HG03460 (cell line): ENCODE data around the gene RUBCN.
"Not testable (repeated sequence)": the region's sequence is repeated elsewhere in the genome, so short reads cannot be mapped to it uniquely, and the experiment has no call there.

Experiments used
- ATAC-seq: cut with Tn5 transposase; IDR thresholded peaks from one replicate; pipeline ENCODE4 v1.9.1; 2021; ENCODE audit not compliant: unreplicated experiment

RUBCN gene

DNA sequence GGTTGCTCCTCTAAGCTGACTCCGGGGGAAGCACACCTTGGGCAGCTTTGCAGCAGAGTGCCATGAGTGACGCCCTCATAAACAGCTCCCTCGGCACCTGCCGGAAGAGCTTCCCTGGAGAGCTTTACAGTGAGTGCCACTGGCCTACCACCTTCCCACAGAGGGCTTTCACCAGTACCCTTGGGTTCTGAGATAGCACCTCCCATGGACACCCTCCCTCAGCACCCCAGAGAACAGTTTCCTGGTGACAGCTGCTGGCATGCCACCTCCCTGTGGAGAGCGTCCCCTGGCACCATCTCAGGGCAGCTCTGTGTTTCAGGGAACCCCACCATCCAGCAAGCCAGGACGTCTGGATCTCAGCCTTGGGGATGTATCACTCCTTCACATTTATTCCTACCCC, 49.1 kb downstream of the RUBCN start:
- no peak for ATAC-seq

DNA sequence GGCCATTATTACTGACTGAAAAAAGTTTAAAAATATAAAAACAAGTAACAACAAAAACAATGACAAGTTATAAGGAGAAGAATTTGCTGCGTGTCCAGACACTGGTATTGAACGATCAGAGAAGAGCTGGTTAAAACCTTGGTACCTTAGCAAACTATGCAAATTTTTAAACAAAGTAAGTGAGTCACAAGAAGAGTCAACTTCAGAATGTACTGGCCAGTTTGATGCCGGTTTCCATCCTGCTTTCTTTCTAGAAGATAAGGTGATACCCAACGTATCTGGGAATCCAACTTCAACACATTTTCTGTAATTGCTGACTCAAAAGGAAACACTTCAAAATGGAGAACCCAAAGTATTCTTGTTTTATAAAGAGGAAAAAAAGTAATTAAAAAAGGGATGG, 49.8 kb downstream of the RUBCN start:
- ATAC-seq: no peak

- ATAC-seq: no peak
These were observed 51.2 kb downstream of the RUBCN start for GRCh38 chr3:197685546-197685945.

GRCh38 chr3:197683191-197683590, 53.5 kb downstream of the RUBCN start:
- no peak for ATAC-seq

GRCh38 chr3:197682713-197683112, 54.0 kb downstream of the RUBCN start:
- no peak for ATAC-seq

- ATAC-seq: no peak
These were observed 55.7 kb downstream of the RUBCN start for GRCh38 chr3:197680955-197681521.

DNA sequence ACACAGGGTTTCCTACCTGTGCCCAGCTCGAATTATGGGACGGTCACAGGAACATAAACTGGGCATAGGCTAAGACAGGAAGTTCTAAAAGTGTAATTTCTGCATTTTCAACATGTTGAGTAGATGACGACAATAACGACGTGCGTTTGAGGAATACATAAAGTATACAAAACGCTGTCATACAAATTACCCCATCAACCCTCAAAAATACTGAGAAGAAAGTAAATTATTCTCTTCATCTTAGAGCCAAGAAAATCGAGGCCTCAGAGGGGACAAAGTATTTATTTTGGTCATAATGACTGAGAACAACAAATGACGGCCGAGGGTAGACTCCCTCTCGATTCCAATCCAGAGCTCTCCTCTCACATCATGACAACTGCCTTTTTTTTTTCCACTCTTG, 60.8 kb downstream of the RUBCN start:
- no peak for ATAC-seq

DNA sequence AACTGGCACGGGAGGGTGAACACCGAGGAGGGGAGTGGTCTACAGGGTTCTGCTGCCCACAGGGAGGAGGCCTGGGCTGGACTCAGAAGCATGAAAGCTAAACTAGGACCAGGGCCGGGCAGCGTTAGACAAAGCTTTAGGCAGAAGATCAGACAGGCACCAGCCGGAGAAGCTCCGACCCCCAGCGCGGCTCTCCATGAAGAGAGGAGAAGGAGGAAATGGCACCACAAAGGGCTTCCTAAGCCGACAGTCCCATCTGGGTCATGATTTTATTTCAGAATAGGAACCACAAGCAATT, 61.2 kb downstream of the RUBCN start:
- ATAC-seq: no peak

- ATAC-seq: no peak
These were observed 61.8 kb downstream of the RUBCN start for GRCh38 chr3:197674741-197675562.

- ATAC-seq: no peak
These were observed 63.5 kb downstream of the RUBCN start for GRCh38 chr3:197673170-197673569.

- no peak for ATAC-seq
These were observed 66.3 kb downstream of the RUBCN start for GRCh38 chr3:197670361-197670760.

DNA sequence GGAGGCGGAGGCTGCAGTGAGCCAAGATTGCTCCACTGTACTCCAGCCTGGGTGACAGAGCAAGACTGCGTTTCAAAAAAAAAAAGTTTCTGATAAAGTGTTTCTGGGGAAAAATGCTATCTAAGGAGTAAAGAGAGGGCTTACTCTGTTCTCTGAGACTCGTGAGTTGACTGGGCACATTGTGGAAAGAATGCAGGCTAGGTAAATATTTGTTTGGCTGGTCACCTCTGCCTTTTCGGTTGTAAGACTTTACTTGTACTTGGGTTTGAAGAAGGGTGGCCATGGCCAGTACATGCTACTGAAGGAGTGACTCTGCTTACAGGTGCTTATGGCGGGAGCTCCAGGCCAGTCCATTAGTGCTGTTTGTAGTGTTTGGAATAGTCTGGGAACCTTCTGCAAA, 68.7 kb downstream of the RUBCN start:
- ATAC-seq: no peak

- ATAC-seq: not testable (repeated sequence)
These were observed 69.4 kb downstream of the RUBCN start for GRCh38 chr3:197667293-197667692.

GRCh38 chr3:197666221-197666842, 70.4 kb downstream of the RUBCN start:
- not testable (repeated sequence) for ATAC-seq

- ATAC-seq: not testable (repeated sequence)
These were observed 71.2 kb downstream of the RUBCN start for GRCh38 chr3:197665549-197665948.

DNA sequence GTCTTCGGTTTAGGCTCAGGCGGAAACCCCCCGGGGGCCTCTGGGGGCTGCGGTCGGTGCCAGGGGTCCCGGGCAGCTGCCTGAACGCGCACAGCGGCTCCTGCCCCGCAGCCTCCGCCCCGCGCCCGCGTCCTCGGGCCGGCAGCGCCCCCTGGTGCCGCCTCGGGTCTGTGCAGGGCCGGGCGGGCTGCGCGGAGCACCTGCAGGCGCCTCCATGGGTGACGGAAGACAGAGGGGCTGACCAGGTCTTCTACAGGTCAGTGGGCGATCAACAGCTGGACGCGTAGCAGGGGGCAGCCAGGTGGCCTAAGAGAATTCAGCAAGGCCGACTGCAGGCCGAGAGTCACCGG, 71.6 kb downstream of the RUBCN start:
- peak; percentile 87 for ATAC-seq

GRCh38 chr3:197664414-197665141, 72.1 kb downstream of the RUBCN start:
- ATAC-seq: peak; percentile 56

DNA sequence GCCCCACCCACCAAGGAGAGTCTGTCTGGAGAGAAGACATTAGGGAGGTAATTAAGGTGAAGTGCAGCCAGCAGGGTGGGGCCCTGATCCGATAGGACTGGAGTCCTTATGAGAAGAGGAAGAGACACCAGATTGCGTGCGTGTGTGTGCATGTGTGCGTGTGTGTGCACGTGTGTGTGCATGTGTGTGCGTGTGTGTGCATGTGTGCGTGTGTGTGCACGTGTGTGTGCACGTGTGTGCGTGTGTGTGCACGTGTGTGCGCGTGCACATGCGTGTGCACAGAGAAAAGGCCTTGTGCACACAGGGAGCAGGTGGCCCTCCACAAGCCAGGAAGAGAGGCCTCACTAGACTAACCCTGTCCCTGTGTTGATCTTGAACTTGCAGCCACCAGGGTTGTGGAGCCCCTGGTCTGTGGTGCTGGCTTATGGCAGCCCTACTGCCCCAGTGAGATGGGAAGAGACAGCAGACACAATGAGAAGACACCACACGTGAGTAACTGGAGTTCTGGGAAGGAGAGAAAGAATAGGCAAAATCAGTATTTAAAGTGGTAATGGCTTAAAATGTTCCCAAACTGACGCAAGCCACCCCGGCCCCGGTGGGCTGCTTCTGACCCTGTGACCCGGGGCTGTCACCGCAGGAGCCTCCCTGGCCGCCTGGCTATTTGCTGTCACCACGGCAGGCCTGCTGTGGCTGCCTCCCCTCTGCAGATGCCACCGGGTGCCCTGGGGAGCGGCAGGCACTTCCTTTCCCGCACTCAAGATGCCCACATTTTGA, 73.2 kb downstream of the RUBCN start:
- not testable (repeated sequence) for ATAC-seq

- ATAC-seq: not testable (repeated sequence)
These were observed 74.4 kb downstream of the RUBCN start for GRCh38 chr3:197662352-197662751.

- not testable (repeated sequence) for ATAC-seq
These were observed 74.8 kb downstream of the RUBCN start for GRCh38 chr3:197661874-197662273.

DNA sequence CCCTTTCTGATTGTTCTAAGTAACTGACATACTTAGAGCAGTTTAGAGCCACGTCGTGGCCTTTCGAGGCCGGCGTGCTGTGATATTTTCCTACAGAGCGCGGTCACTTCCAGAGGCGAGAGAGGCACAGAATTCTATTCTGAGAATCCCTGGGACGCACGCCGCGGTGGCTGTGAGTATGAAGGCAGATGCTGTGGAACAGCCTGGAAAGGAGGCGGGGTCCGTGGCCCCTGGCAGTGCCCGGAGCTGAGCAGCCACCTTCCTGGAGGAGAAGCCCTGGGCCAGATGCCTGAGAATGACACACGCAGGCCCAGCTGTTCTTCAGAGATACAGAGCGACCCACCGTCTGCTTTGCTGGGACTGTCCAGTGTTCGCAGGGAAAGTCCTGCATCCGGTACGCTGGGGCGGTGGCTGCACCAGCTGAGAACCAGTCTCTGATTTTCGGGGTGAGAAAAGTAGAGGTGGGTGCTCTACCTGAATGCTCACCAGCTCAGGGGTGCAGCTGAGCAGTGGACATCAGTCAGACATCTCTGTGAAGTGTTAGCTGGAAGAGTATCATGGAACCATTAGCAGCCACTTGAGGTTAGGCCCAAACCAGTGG, 75.4 kb downstream of the RUBCN start:
- not testable (repeated sequence) for ATAC-seq
